Natural killer cell (primary cell): Measurements from ENCODE around the gene C8B. TPM values are rescaled to one million over a fixed set of nuclear protein-coding genes. Genes with fewer than 3 reads are reported as not detected.

Experiments
- ATAC-seq, 3 donors: fragments of 150-1000 bp in 2 of 3; fragments of 200-7000 bp in 1 of 3; cut with Tn5 transposase; 1 replicate in 1 of 3; 2 replicates in 2 of 3; pipeline ENCODE4 v1.10.0; 2021; ENCODE audit warnings: mild to moderate bottlenecking in 2 of 3, moderate library complexity in 2 of 3
- DNase-seq, 2 donors: peaks; one replicate each; pipeline versions ENCODE4 v3.0.0 to v3.0.0-alpha.2; 2013 to 2021; ENCODE audit warnings: mixed read lengths in 1 of 2
- H3K27ac ChIP-seq: one replicate; pipeline ENCODE4 v1.5.1; 2013; ENCODE audit warnings: mild to moderate bottlenecking, low read length
- H3K27me3 ChIP-seq: one replicate; pipeline ENCODE4 v1.6.1; 2013; ENCODE audit warnings: low read length; ENCODE audit not compliant: control insufficient read depth, insufficient read depth
- H3K36me3 ChIP-seq: one replicate; pipeline ENCODE4 v1.6.1; 2013; ENCODE audit warnings: low read length; ENCODE audit not compliant: control insufficient read depth, insufficient read depth
- H3K4me1 ChIP-seq: one replicate; pipeline ENCODE4 v1.6.1; 2013; ENCODE audit warnings: low read length; ENCODE audit not compliant: control insufficient read depth, insufficient read depth
- H3K4me3 ChIP-seq: one replicate; pipeline ENCODE4 v1.5.1; 2013; ENCODE audit warnings: low read length
- H3K9me3 ChIP-seq: one replicate; pipeline ENCODE4 v1.6.1; 2013; ENCODE audit warnings: low read length; ENCODE audit not compliant: control insufficient read depth, insufficient read depth
- H3K27ac Mint-ChIP-seq, 2 donors: one replicate each; pipeline ENCODE4 v1.8.0; 2022; ENCODE audit warnings: mild to moderate bottlenecking in 2 of 2, mixed read lengths in 2 of 2, moderate library complexity in 1 of 2
- H3K27me3 Mint-ChIP-seq, 2 donors: one replicate each; pipeline ENCODE4 v1.8.0; 2022; ENCODE audit warnings: low read depth in 2 of 2, mixed read lengths in 2 of 2
- H3K36me3 Mint-ChIP-seq: one replicate; pipeline ENCODE4 v1.8.0; 2022; ENCODE audit warnings: mixed read lengths
- H3K4me1 Mint-ChIP-seq, 2 donors: one replicate each; pipeline ENCODE4 v1.8.0; 2022; ENCODE audit warnings: mixed read lengths in 2 of 2
- H3K4me3 Mint-ChIP-seq: one replicate; pipeline ENCODE4 v1.8.0; 2022; ENCODE audit warnings: mild to moderate bottlenecking, moderate library complexity, mixed read lengths
- H3K9me3 Mint-ChIP-seq, 2 donors: one replicate each; pipeline ENCODE4 v1.8.0; 2022; ENCODE audit warnings: mixed read lengths in 2 of 2
- CTCF ChIP-seq: fragments of 200-600 bp; IDR thresholded peaks from one replicate; pipeline ENCODE4 v1.8.0; 2022; ENCODE audit warnings: antibody characterized with exemption
- WGBS: methylation state at CpG from one replicate; pipeline ENCODE4 v1.1.7; 2013; ENCODE audit warnings: missing lambda C conversion rate; ENCODE audit not compliant: insufficient coverage; 5-methylcytosine and 5-hydroxymethylcytosine counted together
- intact Hi-C: fragments of 100-400 bp; cut with micrococcal nuclease; formaldehyde crosslinking; loops from one replicate; pipeline ENCODE4 v1.14.2; 2022
- total RNA-seq, 4 donors: library from RNA; stranded (reverse); fragments of 120-200 nt in 1 of 4; gene quantifications; one replicate each; pipeline versions ENCODE4 v1.2.3 to v1.2.4, GENCODE V29; 2013 to 2022

Gene C8B
- total RNA-seq, 3 donors from 2014 or later (not counting 1 experiment from before 2014, with no cell fraction given): not detected

GRCh38 chr1:56992318-56993125 lies 26.7 kb upstream of the C8B start:
- no peak overlapping the region for H3K27ac Mint-ChIP-seq
- Histone ChIP-seq H3K4me3 (no peak overlapping the region), H3K36me3 (no peaks in the 10 kb centered on the region), H3K27me3 (no peaks in the 10 kb centered on the region), H3K4me1 (no peaks in the 10 kb centered on the region), H3K27ac (no peak overlapping the region), H3K9me3 (no peaks in the 10 kb centered on the region)
- H3K27me3 Mint-ChIP-seq: peaks cover 10 to 34% of the 10 kb centered on the region in 2 donors
- DNase-seq (no peak), ATAC-seq (no peak)
- intact Hi-C loops: no loop called here
- no peaks in the 10 kb centered on the region for H3K9me3 Mint-ChIP-seq
- no peak overlapping the region for H3K4me3 Mint-ChIP-seq
- 92% methylated on average over 14 of the region's 15 CpGs for WGBS
- H3K36me3 Mint-ChIP-seq: no peaks in the 10 kb centered on the region
- H3K4me1 Mint-ChIP-seq: no peaks in the 10 kb centered on the region
- no peak for TF ChIP-seq CTCF

- no peaks in the 10 kb centered on the region for H3K9me3 Mint-ChIP-seq
- Histone ChIP-seq H3K27ac (no peak overlapping the region), H3K4me1 (no peaks in the 10 kb centered on the region), H3K9me3 (no peaks in the 10 kb centered on the region), H3K4me3 (no peak overlapping the region), H3K27me3 (no peaks in the 10 kb centered on the region), H3K36me3 (no peaks in the 10 kb centered on the region)
- H3K4me1 Mint-ChIP-seq: no peaks in the 10 kb centered on the region
- H3K4me3 Mint-ChIP-seq: no peak overlapping the region
- ATAC-seq: no peak
- no peak for TF ChIP-seq CTCF
- H3K27me3 Mint-ChIP-seq: peaks cover 13 to 34% of the 10 kb centered on the region in 2 donors
- H3K36me3 Mint-ChIP-seq: no peaks in the 10 kb centered on the region
- H3K27ac Mint-ChIP-seq: no peak overlapping the region
- intact Hi-C loops: no loop called here
- no CpG with 5 or more reads among the region's 3 CpGs for whole genome bisulfite sequencing
- DNase-seq: no peak
Measured at GRCh38 chr1:56991576-56991975, 25.8 kb upstream of the C8B start.

DNA sequence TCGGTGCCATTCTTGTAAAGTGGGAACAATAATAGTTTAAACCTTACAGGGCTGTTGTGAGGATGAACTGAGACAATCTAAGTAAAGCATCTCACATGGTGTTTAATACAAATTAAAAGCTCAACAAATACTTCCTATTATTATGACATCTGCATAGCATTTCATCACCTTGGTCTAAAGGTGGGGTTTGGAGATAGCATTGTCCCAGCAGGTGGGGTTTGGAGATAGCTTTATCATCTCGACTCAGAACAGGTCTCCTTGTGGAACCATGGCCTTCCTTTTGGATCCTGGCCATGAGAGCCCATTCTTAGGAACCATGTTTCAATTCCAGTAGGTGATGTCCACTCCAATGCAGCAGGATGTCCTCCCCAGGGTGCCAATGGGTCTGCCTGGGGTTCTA lies 20.6 kb upstream of the C8B start:
- Mint-ChIP-seq H3K27ac (no peak overlapping the region), H3K9me3 (no peaks in the 10 kb centered on the region), H3K4me3 (no peak overlapping the region), H3K4me1 (no peaks in the 10 kb centered on the region), H3K27me3 (peaks cover 14 to 28% of the 10 kb centered on the region in 2 donors), H3K36me3 (no peaks in the 10 kb centered on the region)
- intact Hi-C loops: no loop called here
- no peaks in the 10 kb centered on the region for H3K36me3 ChIP-seq
- no peak overlapping the region for H3K27ac ChIP-seq
- no peaks in the 10 kb centered on the region for H3K27me3 ChIP-seq
- WGBS: 67% methylated on average over 1 of the region's 2 CpGs
- no peak for DNase-seq
- TF ChIP-seq CTCF: no peak
- ATAC-seq: no peak
- no peak overlapping the region for H3K4me3 ChIP-seq
- no peaks in the 10 kb centered on the region for H3K4me1 ChIP-seq
- no peaks in the 10 kb centered on the region for H3K9me3 ChIP-seq

DNA sequence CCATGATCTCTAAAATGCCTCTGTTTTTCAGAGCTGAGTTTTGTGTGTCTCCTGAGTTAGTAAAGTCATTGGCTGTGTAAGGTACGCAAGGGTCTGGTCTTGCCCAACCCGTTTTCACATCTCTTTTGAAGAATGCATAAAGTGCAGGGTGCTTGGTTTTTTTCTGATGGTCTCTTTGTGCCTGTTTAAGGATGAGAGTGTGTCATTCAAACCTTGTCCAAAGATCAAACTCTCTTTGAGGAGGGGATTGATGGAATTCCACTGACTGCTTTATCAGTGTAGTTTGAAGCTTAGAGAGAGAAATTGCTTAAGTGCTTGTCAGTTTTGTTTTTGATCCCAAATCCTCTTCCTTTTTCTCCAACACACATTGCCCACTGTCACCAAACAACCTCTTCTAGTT lies 20.0 kb upstream of the C8B start:
- DNase-seq: no peak
- no peak for ATAC-seq
- Mint-ChIP-seq H3K9me3 (no peaks in the 10 kb centered on the region), H3K27me3 (peaks cover 15 to 25% of the 10 kb centered on the region in 2 donors), H3K4me3 (no peak overlapping the region), H3K36me3 (no peaks in the 10 kb centered on the region), H3K4me1 (no peaks in the 10 kb centered on the region), H3K27ac (no peak overlapping the region)
- no peak for TF ChIP-seq CTCF
- Histone ChIP-seq H3K27me3 (no peaks in the 10 kb centered on the region), H3K27ac (no peak overlapping the region), H3K36me3 (no peaks in the 10 kb centered on the region), H3K9me3 (no peaks in the 10 kb centered on the region), H3K4me1 (no peaks in the 10 kb centered on the region), H3K4me3 (no peak overlapping the region)
- intact Hi-C loops: no loop called here
- 80% methylated on average over 2 of the region's 2 CpGs for WGBS
